Ishikawa (cell line): ENCODE data around the gene FRMD6.

ENCODE experiments used
- CEBPB ChIP-seq: IDR thresholded peaks from 2 replicates; pipeline ENCODE4 v1.6.1; 2012
- CREB1 ChIP-seq: IDR thresholded peaks from 2 replicates; pipeline ENCODE4 v1.6.1; 2012; ENCODE audit warnings: low read depth
- EGR1 ChIP-seq: IDR thresholded peaks from 2 replicates; pipeline ENCODE4 v1.6.1; 2012
- EP300 ChIP-seq: IDR thresholded peaks from 2 replicates; pipeline ENCODE4 v1.6.1; 2012; ENCODE audit warnings: borderline replicate concordance
- FOXM1 ChIP-seq: IDR thresholded peaks from 2 replicates; pipeline ENCODE4 v1.6.1; 2012; ENCODE audit warnings: low read depth, borderline replicate concordance
- RAD21 ChIP-seq: IDR thresholded peaks from 2 replicates; pipeline ENCODE4 v1.6.1; 2012; ENCODE audit warnings: low read depth
- REST ChIP-seq: IDR thresholded peaks from 2 replicates; pipeline ENCODE4 v1.6.1; 2012; ENCODE audit warnings: low read depth, mild to moderate bottlenecking
- TAF1 ChIP-seq: IDR thresholded peaks from 2 replicates; pipeline ENCODE4 v1.6.1; 2012; ENCODE audit warnings: low read depth, mild to moderate bottlenecking
- TEAD4 ChIP-seq: IDR thresholded peaks from 2 replicates; pipeline ENCODE4 v1.6.1; 2012
- USF1 ChIP-seq: IDR thresholded peaks from 2 replicates; pipeline ENCODE4 v1.6.1; 2012
- YY1 ChIP-seq: IDR thresholded peaks from 2 replicates; pipeline ENCODE4 v1.6.1; 2012; ENCODE audit warnings: low read depth
- ZBTB7A ChIP-seq: IDR thresholded peaks from 2 replicates; pipeline ENCODE4 v1.6.1; 2012; ENCODE audit warnings: low read depth

GRCh38 chr14:51743588-51744000, 91.9 kb downstream of the FRMD6 start:
- TF ChIP-seq FOXM1: no peak
- TF ChIP-seq RAD21: no peak
- no peak for TF ChIP-seq TAF1
- no peak for TF ChIP-seq REST
- no peak for TF ChIP-seq ZBTB7A
- no peak for TF ChIP-seq CEBPB
- TF ChIP-seq EP300: no peak
- TF ChIP-seq YY1: no peak
- no peak for TF ChIP-seq USF1
- TF ChIP-seq EGR1: no peak
- no peak for TF ChIP-seq CREB1
- no peak for TF ChIP-seq TEAD4
